Left renal pelvis (tissue), 4 donors: Measurements from ENCODE around the gene CACNA2D3. TPM values are rescaled to one million over a fixed set of nuclear protein-coding genes. Genes with fewer than 3 reads are reported as not detected.

Experiments used
- DNase-seq, 4 donors: peaks; one replicate each; pipeline ENCODE4 v3.0.0-alpha.2; 2013; ENCODE audit warnings: low read depth in 4 of 4, low spot score in 3 of 4
- polyA plus RNA-seq, 4 donors: library from polyadenylated mRNA; unstranded; fragments of 120-200 nt; gene quantifications; one replicate each; pipeline ENCODE4 v1.2.1, GENCODE V29; 2013; ENCODE audit not compliant: insufficient read length in 4 of 4

The CACNA2D3 gene
- polyA plus RNA-seq, 4 donors, result 1.6 to 3.2 (median 2.3) TPM

GRCh38 chr3:54262946-54263345 is 140.6 kb downstream of the CACNA2D3 start:
- no peak for DNase-seq

- no peak for DNase-seq
Measured at GRCh38 chr3:54264050-54264449, 141.7 kb downstream of the CACNA2D3 start.

- DNase-seq, result no peak
Measured at GRCh38 chr3:54270816-54271526, 148.6 kb downstream of the CACNA2D3 start.

- no peak for DNase-seq
Measured at GRCh38 chr3:54273791-54274190, 151.4 kb downstream of the CACNA2D3 start.

- no peak for DNase-seq
Measured at GRCh38 chr3:54274607-54275006, 152.3 kb downstream of the CACNA2D3 start.

GRCh38 chr3:54279005-54279583 is 156.7 kb downstream of the CACNA2D3 start:
- no peak for DNase-seq

- DNase-seq, result no peak
Measured at GRCh38 chr3:54283470-54283869, 161.1 kb downstream of the CACNA2D3 start.

- no peak for DNase-seq
Measured at GRCh38 chr3:54294214-54294613, 171.9 kb downstream of the CACNA2D3 start.

- DNase-seq, result no peak
Measured at GRCh38 chr3:54296531-54296930, 174.2 kb downstream of the CACNA2D3 start.

- no peak for DNase-seq
Measured at GRCh38 chr3:54299169-54299935, 177.0 kb downstream of the CACNA2D3 start.

GRCh38 chr3:54303517-54304375 is 181.4 kb downstream of the CACNA2D3 start:
- DNase-seq, result no peak

GRCh38 chr3:54304877-54305276 is 182.5 kb downstream of the CACNA2D3 start:
- no peak for DNase-seq

GRCh38 chr3:54305409-54306099 is 183.2 kb downstream of the CACNA2D3 start:
- no peak for DNase-seq

- DNase-seq, result no peak
Measured at GRCh38 chr3:54307566-54308180, 185.3 kb downstream of the CACNA2D3 start.

GRCh38 chr3:54309601-54310000 is 187.2 kb downstream of the CACNA2D3 start:
- no peak for DNase-seq

GRCh38 chr3:54311211-54311747 is 188.9 kb downstream of the CACNA2D3 start:
- DNase-seq, result no peak

GRCh38 chr3:54312156-54312899 is 190.0 kb downstream of the CACNA2D3 start:
- no peak for DNase-seq

GRCh38 chr3:54313418-54313817 is 191.1 kb downstream of the CACNA2D3 start:
- no peak for DNase-seq

GRCh38 chr3:54321520-54321919 is 199.2 kb downstream of the CACNA2D3 start:
- DNase-seq, result no peak
